ENCODE measurements around the gene ZNF639.

- TF ChIP-seq CTCF (IDR thresholded peaks at IDR 0.05) (no peak), POLR2A (IDR thresholded peaks at IDR 0.05) (no peak)
Measured at GRCh38 chr3:179318876-179319275, 4.0 kb upstream of the ZNF639 start.

Data from thyroid gland (tissue), 4 donors.